ENCODE data around the gene ARHGAP32.

ARHGAP32 gene

DNA sequence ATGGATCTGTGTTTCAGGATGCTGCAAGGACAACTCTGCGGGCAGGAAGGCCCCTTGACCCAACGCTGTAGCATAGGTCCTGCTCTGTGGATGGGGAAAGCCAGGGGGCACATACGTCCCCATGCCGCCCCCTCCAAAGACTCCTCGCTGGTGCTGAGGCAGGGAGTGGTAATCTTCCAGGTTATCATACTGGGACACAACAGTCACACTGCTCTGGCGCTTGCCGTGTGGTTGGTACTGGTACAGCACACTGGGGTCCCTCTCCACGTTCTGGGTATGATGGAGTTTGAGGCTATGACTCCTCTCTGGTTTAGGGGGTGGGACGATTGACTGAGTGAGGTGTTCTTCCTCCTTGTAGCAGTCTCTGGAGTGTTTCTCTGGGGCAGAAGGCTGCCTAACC lies 223.2 kb downstream of the ARHGAP32 start:
- H3F3A ChIP-seq (ENCODE audit: control insufficient read depth, insufficient read depth), result no peaks in the 10 kb centered on the region
- H3K79me2 ChIP-seq (ENCODE audit: control insufficient read depth, low read length), result no peaks in the 10 kb centered on the region
- H3K27ac ChIP-seq (ENCODE audit: low read depth, low read length), result no peak overlapping the region
- no peaks in the 10 kb centered on the region for H4K20me1 ChIP-seq (ENCODE audit: control insufficient read depth, insufficient read depth, low read depth, low read length)
- H3K9me2 ChIP-seq (replicated peaks; ENCODE audit: control insufficient read depth, low read length), result no peaks in the 10 kb centered on the region
- peaks cover 16% of the 10 kb centered on the region for H3K27me3 ChIP-seq (ENCODE audit: control insufficient read depth, low read length)
- H3K36me3 ChIP-seq (ENCODE audit: control insufficient read depth, low read length), result no peaks in the 10 kb centered on the region
- no peaks in the 10 kb centered on the region for H3K4me1 ChIP-seq (ENCODE audit: control insufficient read depth, low read length)
- H3K4me3 ChIP-seq (ENCODE audit: low read length), result no peak overlapping the region
- no peak for TF ChIP-seq CTCF (IDR thresholded peaks at IDR 0.05; ENCODE audit: low read depth, low read length, poor library complexity, severe bottlenecking)
- TF ChIP-seq EZH2phosphoT487 (IDR thresholded peaks at IDR 0.05; ENCODE audit: borderline replicate concordance, low read length), result no peak
- no peak overlapping the region for H3K4me2 ChIP-seq (ENCODE audit: low read length)
- no peaks in the 10 kb centered on the region for H3K9me3 ChIP-seq (ENCODE audit: control insufficient read depth, insufficient read depth, low read length)

- Histone ChIP-seq H3K27me3 (ENCODE audit: control insufficient read depth, low read length) (peaks cover 22% of the 10 kb centered on the region), H3K9me2 (replicated peaks; ENCODE audit: control insufficient read depth, low read length) (no peaks in the 10 kb centered on the region), H3K4me2 (ENCODE audit: low read length) (no peak overlapping the region), H3K36me3 (ENCODE audit: control insufficient read depth, low read length) (no peaks in the 10 kb centered on the region), H4K20me1 (ENCODE audit: control insufficient read depth, insufficient read depth, low read depth, low read length) (no peaks in the 10 kb centered on the region), H3K79me2 (ENCODE audit: control insufficient read depth, low read length) (no peaks in the 10 kb centered on the region), H3F3A (ENCODE audit: control insufficient read depth, insufficient read depth) (no peaks in the 10 kb centered on the region), H3K4me3 (ENCODE audit: low read length) (no peak overlapping the region), H3K9me3 (ENCODE audit: control insufficient read depth, insufficient read depth, low read length) (no peaks in the 10 kb centered on the region), H3K27ac (ENCODE audit: low read depth, low read length) (no peak overlapping the region), H3K4me1 (ENCODE audit: control insufficient read depth, low read length) (no peaks in the 10 kb centered on the region)
- TF ChIP-seq CTCF (IDR thresholded peaks at IDR 0.05; ENCODE audit: low read depth, low read length, poor library complexity, severe bottlenecking), result no peak
- TF ChIP-seq EZH2phosphoT487 (IDR thresholded peaks at IDR 0.05; ENCODE audit: borderline replicate concordance, low read length), result no peak
These were observed 224.5 kb downstream of the ARHGAP32 start for GRCh38 chr11:128967578-128967977.

DNA sequence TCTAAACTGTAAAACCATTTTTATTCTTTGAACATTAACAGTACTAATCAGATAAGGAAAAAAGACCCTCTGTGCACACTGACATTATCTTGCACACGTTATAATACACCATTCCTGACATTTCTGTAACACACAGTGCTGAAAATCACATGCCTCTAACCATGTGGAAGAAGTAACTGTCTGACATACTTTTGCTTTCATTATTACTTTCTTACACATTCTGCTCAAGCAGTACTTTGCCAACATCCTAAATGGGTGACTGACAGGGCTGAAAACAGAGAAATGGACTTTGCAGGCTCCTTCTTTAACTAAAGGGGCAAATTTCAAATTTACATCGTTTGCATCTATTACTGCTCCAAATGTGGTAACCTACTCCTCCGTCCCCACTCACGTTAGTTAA lies 226.6 kb downstream of the ARHGAP32 start:
- Histone ChIP-seq H3K9me2 (replicated peaks; ENCODE audit: control insufficient read depth, low read length) (no peaks in the 10 kb centered on the region), H3K4me1 (ENCODE audit: control insufficient read depth, low read length) (no peaks in the 10 kb centered on the region), H3K36me3 (ENCODE audit: control insufficient read depth, low read length) (no peaks in the 10 kb centered on the region), H3K27ac (ENCODE audit: low read depth, low read length) (no peak overlapping the region), H3K79me2 (ENCODE audit: control insufficient read depth, low read length) (no peaks in the 10 kb centered on the region), H3K27me3 (ENCODE audit: control insufficient read depth, low read length) (peaks cover 34% of the 10 kb centered on the region), H3K9me3 (ENCODE audit: control insufficient read depth, insufficient read depth, low read length) (no peaks in the 10 kb centered on the region), H3K4me2 (ENCODE audit: low read length) (no peak overlapping the region), H4K20me1 (ENCODE audit: control insufficient read depth, insufficient read depth, low read depth, low read length) (no peaks in the 10 kb centered on the region), H3K4me3 (ENCODE audit: low read length) (no peak overlapping the region), H3F3A (ENCODE audit: control insufficient read depth, insufficient read depth) (no peaks in the 10 kb centered on the region)
- no peak for TF ChIP-seq EZH2phosphoT487 (IDR thresholded peaks at IDR 0.05; ENCODE audit: borderline replicate concordance, low read length)
- no peak for TF ChIP-seq CTCF (IDR thresholded peaks at IDR 0.05; ENCODE audit: low read depth, low read length, poor library complexity, severe bottlenecking)

Measured in DOHH2 (cell line).